SK-N-SH (cell line): ENCODE results near the gene WFIKKN1. TPM values are rescaled to one million over a fixed set of nuclear protein-coding genes. Genes with fewer than 3 reads are reported as not detected.

Source experiments
- CTCF ChIA-PET: fragments of 300-600, 350-600 bp; formaldehyde crosslinking; extraction: SDS; loops from one replicate; lab custom pipeline; 2021; lab: Yijun Ruan, JAX
- POLR2A ChIA-PET: fragments of 350-600 bp; sonication (Branson Sonifier 250); formaldehyde crosslinking; extraction: SDS; loops from one replicate; lab custom pipeline; 2020; ENCODE audit warnings: antibody characterized with exemption, inconsistent platforms; lab: Yijun Ruan, JAX
- DNase-seq: peaks from one replicate; pipeline ENCODE4 v3.0.0; 2012
- H2AFZ ChIP-seq: fragments of 200-600 bp; sonication (generic); 2 replicates; pipeline ENCODE4 v1.8.1; 2016; ENCODE audit warnings: antibody characterized with exemption, mild to moderate bottlenecking, low read depth
- H3F3A ChIP-seq: fragments of 200-600 bp; sonication (generic); replicated peaks from 2 replicates; pipeline ENCODE3; 2016; ENCODE audit warnings: antibody characterized with exemption, mild to moderate bottlenecking; ENCODE audit not compliant: insufficient read depth
- H3K27ac ChIP-seq, 2 experiments: fragments of 200-500 bp in 1 of 2; fragments of 200-600 bp in 1 of 2; sonication (Bioruptor generic) in 1 of 2; sonication (generic), shearing (Covaris generic) in 1 of 2; 2 replicates each; pipeline versions ENCODE4 v1.5.1 to v1.6.1; 2014 to 2016; ENCODE audit warnings: low read depth in 2 of 2, inconsistent platforms in 1 of 2, low read length in 1 of 2, mild to moderate bottlenecking in 1 of 2, mixed read lengths in 1 of 2
- H3K27me3 ChIP-seq: fragments of 200-600 bp; sonication (generic), shearing (Covaris generic); 2 replicates; pipeline ENCODE4 v1.6.1; 2016; ENCODE audit warnings: mixed run types; ENCODE audit not compliant: insufficient read depth
- H3K36me3 ChIP-seq, 2 experiments: fragments of 200-500 bp in 1 of 2; fragments of 200-600 bp in 1 of 2; sonication (Bioruptor generic) in 1 of 2; sonication (generic) in 1 of 2; replicated peaks in 1 of 2; 2 replicates each; pipeline versions ENCODE3 to v1.5.1; 2014 to 2016; ENCODE audit warnings: low read length in 1 of 2, mild to moderate bottlenecking in 1 of 2; ENCODE audit not compliant: insufficient read depth in 2 of 2, control insufficient read depth in 1 of 2
- H3K4me1 ChIP-seq, 2 experiments: fragments of 200-500 bp in 1 of 2; fragments of 200-600 bp in 1 of 2; sonication (Bioruptor generic) in 1 of 2; sonication (generic), shearing (Covaris generic) in 1 of 2; 2 replicates each; pipeline versions ENCODE4 v1.5.1 to v1.6.1; 2014 to 2016; ENCODE audit warnings: low read depth in 1 of 2, low read length in 1 of 2, mixed run types in 1 of 2; ENCODE audit not compliant: insufficient read depth in 2 of 2, control insufficient read depth in 1 of 2
- H3K4me2 ChIP-seq: fragments of 200-600 bp; sonication (generic), shearing (Covaris generic); 2 replicates; pipeline ENCODE4 v1.6.1; 2017; ENCODE audit warnings: mixed run types
- H3K4me3 ChIP-seq, 2 experiments: fragments of 200-500 bp in 1 of 2; fragments of 200-600 bp in 1 of 2; sonication (Bioruptor generic) in 1 of 2; sonication (generic), shearing (Covaris generic) in 1 of 2; 2 replicates each; pipeline versions ENCODE4 v1.5.1 to v1.8.1; 2014 to 2016; ENCODE audit warnings: low read depth in 2 of 2, inconsistent platforms in 1 of 2, low read length in 1 of 2, mild to moderate bottlenecking in 1 of 2, mixed read lengths in 1 of 2, moderate library complexity in 1 of 2
- H3K79me2 ChIP-seq: fragments of 200-600 bp; sonication (generic); 2 replicates; pipeline ENCODE4 v1.8.1; 2017; ENCODE audit warnings: mild to moderate bottlenecking; ENCODE audit not compliant: insufficient read depth
- H3K9ac ChIP-seq: fragments of 200-600 bp; sonication (generic); 2 replicates; pipeline ENCODE4 v1.6.1; 2017; ENCODE audit warnings: mixed run types
- H3K9me2 ChIP-seq: fragments of 200-600 bp; sonication (generic); 2 replicates; pipeline ENCODE4 v1.6.1; 2017; ENCODE audit warnings: mixed run types
- H3K9me3 ChIP-seq: fragments of 200-600 bp; sonication (generic); 2 replicates; pipeline ENCODE4 v1.6.1; 2017; ENCODE audit warnings: mixed run types, mild to moderate bottlenecking, moderate library complexity
- H4K20me1 ChIP-seq: fragments of 200-600 bp; sonication (generic); 2 replicates; pipeline ENCODE4 v1.6.1; 2017; ENCODE audit warnings: mild to moderate bottlenecking, mixed run types; ENCODE audit not compliant: insufficient read depth
- CHD2 ChIP-seq: fragments of 150-350 bp; IDR thresholded peaks from 2 replicates; pipeline ENCODE4 v1.6.1; 2018; ENCODE audit warnings: low read length; ENCODE audit not compliant: partially characterized antibody
- CTCF ChIP-seq: fragments of 200-600 bp; sonication (generic); IDR thresholded peaks from 2 replicates; pipeline ENCODE4 v1.6.1; 2017; ENCODE audit warnings: antibody characterized with exemption, mild to moderate bottlenecking, moderate library complexity
- ELF1 ChIP-seq: IDR thresholded peaks from 2 replicates; pipeline ENCODE4 v1.4.0; 2012
- EP300 ChIP-seq, 2 experiments: IDR thresholded peaks; 2 replicates each; pipeline versions ENCODE4 v1.4.0 to v1.6.1; 2012; ENCODE audit warnings: borderline replicate concordance in 1 of 2, low read depth in 1 of 2, low read length in 1 of 2
- EZH2phosphoT487 ChIP-seq: fragments of 200-600 bp; sonication (generic); IDR thresholded peaks from 2 replicates; pipeline ENCODE4 v1.6.1; 2017; ENCODE audit warnings: low read depth, mixed run types, mild to moderate bottlenecking, antibody characterized with exemption, moderate library complexity, borderline replicate concordance
- FOSL2 ChIP-seq: IDR thresholded peaks from 2 replicates; pipeline ENCODE4 v1.4.0; 2012; ENCODE audit warnings: low read depth, mild to moderate bottlenecking, moderate library complexity, borderline replicate concordance
- JUND ChIP-seq: IDR thresholded peaks from 2 replicates; pipeline ENCODE4 v1.4.0; 2012
- MEF2A ChIP-seq: IDR thresholded peaks from 2 replicates; pipeline ENCODE4 v1.4.0; 2012; ENCODE audit warnings: low read depth, borderline replicate concordance
- NFIC ChIP-seq: IDR thresholded peaks from 2 replicates; pipeline ENCODE4 v1.4.0; 2012; ENCODE audit warnings: borderline replicate concordance
- PBX3 ChIP-seq: IDR thresholded peaks from 2 replicates; pipeline ENCODE4; 2012
- RCOR1 ChIP-seq: fragments of 150-350 bp; IDR thresholded peaks from 2 replicates; pipeline ENCODE4 v1.6.1; 2017; ENCODE audit warnings: antibody characterized with exemption, low read length
- RFX5 ChIP-seq: IDR thresholded peaks from 2 replicates; pipeline ENCODE4 v1.6.1; 2012; ENCODE audit warnings: mild to moderate bottlenecking, improper control_type of control experiment, low read length
- SIN3A ChIP-seq: IDR thresholded peaks from 2 replicates; pipeline ENCODE4 v1.6.1; 2012; ENCODE audit warnings: low read depth, mild to moderate bottlenecking, low read length, moderate library complexity, borderline replicate concordance
- TAF1 ChIP-seq: IDR thresholded peaks from 2 replicates; pipeline ENCODE4 v1.6.1; 2012; ENCODE audit warnings: low read depth, mild to moderate bottlenecking, low read length, moderate library complexity, borderline replicate concordance
- USF2 ChIP-seq: fragments of 150-350 bp; IDR thresholded peaks from 2 replicates; pipeline ENCODE4 v1.6.1; 2017; ENCODE audit warnings: antibody characterized with exemption, low read length, low read depth, borderline replicate concordance
- YY1 ChIP-seq: IDR thresholded peaks from 2 replicates; pipeline ENCODE4 v1.4.0; 2012; ENCODE audit warnings: low read depth, mild to moderate bottlenecking
- WGBS: methylation state at CpG from one replicate; pipeline ENCODE4 v1.1.6; 2017; ENCODE audit warnings: low lambda C conversion rate; 5-methylcytosine and 5-hydroxymethylcytosine counted together
- polyA plus RNA-seq, 3 experiments: library from polyadenylated mRNA; depleted of rRNA; stranded (reverse); fragments of >200 nt; gene quantifications; 2 replicates each; pipeline ENCODE4 v1.2.3, GENCODE V29; 2012
- TF ChIP-seq, protein P1 (sequence below): IDR thresholded peaks from 2 replicates; pipeline ENCODE4 v1.4.0; 2012; ENCODE audit warnings: low read depth, borderline replicate concordance
- TF ChIP-seq, protein P2 (sequence below): IDR thresholded peaks from 2 replicates; pipeline ENCODE4 v1.6.1; 2012; ENCODE audit warnings: mild to moderate bottlenecking, low read depth, low read length, moderate library complexity

The WFIKKN1 gene
- polyA plus RNA-seq, 1 of the 3 experiments (the other 2 are of a cell fraction) = 0.16 TPM

- 62% methylated on average over 7 of the region's 25 CpGs for WGBS
- Histone ChIP-seq H4K20me1 (peaks cover 4% of the 10 kb centered on the region), H3K9me3 (no peaks in the 10 kb centered on the region), H3K9ac (no peak overlapping the region), H3K4me1 (peaks cover 4 to 18% of the 10 kb centered on the region in 2 experiments; a peak in 2 of 4 replicates), H3K9me2 (no peaks in the 10 kb centered on the region), H3K27ac (no peak overlapping the region), H2AFZ (no peak overlapping the region), H3K4me2 (no peak overlapping the region), H3K4me3 (no peak overlapping the region; a peak in 1 of 4 replicates), H3K27me3 (no peaks in the 10 kb centered on the region), H3K79me2 (peaks cover 7% of the 10 kb centered on the region), H3F3A (peaks cover 10% of the 10 kb centered on the region), H3K36me3 (peaks cover 0 to 32% of the 10 kb centered on the region in 2 experiments)
- POLR2A ChIA-PET = interaction anchor here (0.7 to 1.2 kb wide), 5 partner anchors 9 to 745 kb away, joined by 3 to 5 read pairs (median 3); partner anchors contain the start of genes JMJD8, UQCC4 and WDR90
- no peak for DNase-seq
- TF ChIP-seq EZH2phosphoT487 (no peak), JUND (no peak), CHD2 (no peak), USF2 (no peak), NFIC (no peak), TAF1 (no peak), YY1 (no peak), MEF2A (no peak)
- TF ChIP-seq, protein P1, sequence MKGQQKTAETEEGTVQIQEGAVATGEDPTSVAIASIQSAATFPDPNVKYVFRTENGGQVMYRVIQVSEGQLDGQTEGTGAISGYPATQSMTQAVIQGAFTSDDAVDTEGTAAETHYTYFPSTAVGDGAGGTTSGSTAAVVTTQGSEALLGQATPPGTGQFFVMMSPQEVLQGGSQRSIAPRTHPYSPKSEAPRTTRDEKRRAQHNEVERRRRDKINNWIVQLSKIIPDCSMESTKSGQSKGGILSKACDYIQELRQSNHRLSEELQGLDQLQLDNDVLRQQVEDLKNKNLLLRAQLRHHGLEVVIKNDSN = no peak
- CTCF ChIA-PET = interaction anchor here (0.6 to 4.6 kb wide), 8 partner anchors 8 to 45 kb away, joined by 3 to 20 read pairs (median 4); partner anchors contain the start of genes ANTKMT, RHOT2 and WDR24
Measured at GRCh38 chr16:675884-676564, 45.2 kb downstream of the WFIKKN1 start.

- 91% methylated on average over 5 of the region's 21 CpGs for WGBS
- no peak overlapping the region for H3K27ac ChIP-seq
- ChIA-PET POLR2A (interaction anchor here (1.0 to 1.2 kb wide), 3 partner anchors 8 to 43 kb away, joined by 3 to 5 read pairs (median 4); partner anchors contain the start of genes JMJD8 and WDR90), CTCF (interaction anchor here (1.0 to 4.6 kb wide), 4 partner anchors 9 to 45 kb away, joined by 3 to 20 read pairs (median 7); partner anchors contain the start of genes ANTKMT and RHOT2)
- H3K4me2 ChIP-seq = no peak overlapping the region
- H3K27me3 ChIP-seq = no peaks in the 10 kb centered on the region
- H3K4me3 ChIP-seq = no peak overlapping the region
- no peaks in the 10 kb centered on the region for H3K9me3 ChIP-seq
- H3K36me3 ChIP-seq = peaks cover under 1 to 31% of the 10 kb centered on the region in 2 experiments
- peaks cover 9% of the 10 kb centered on the region for H4K20me1 ChIP-seq
- H3K9me2 ChIP-seq = no peaks in the 10 kb centered on the region
- peaks cover 14% of the 10 kb centered on the region for H3F3A ChIP-seq
- H2AFZ ChIP-seq = no peak overlapping the region
- peaks cover 4 to 23% of the 10 kb centered on the region in 2 experiments; a peak in 2 of 4 replicates for H3K4me1 ChIP-seq
- DNase-seq = no peak
- H3K9ac ChIP-seq = no peak overlapping the region
- H3K79me2 ChIP-seq = peaks cover 12% of the 10 kb centered on the region
- TF ChIP-seq RCOR1 (no peak), RFX5 (no peak), SIN3A (no peak), JUND (no peak), CTCF (no peak), ELF1 (no peak), FOSL2 (no peak), PBX3 (no peak), EP300 (IDR thresholded peaks at IDR 0.05; ENCODE audit: borderline replicate concordance in 1 of 2, low read depth in 1 of 2, low read length in 1 of 2) (no peak)
- TF ChIP-seq, protein P1 = no peak
- TF ChIP-seq, protein P2, sequence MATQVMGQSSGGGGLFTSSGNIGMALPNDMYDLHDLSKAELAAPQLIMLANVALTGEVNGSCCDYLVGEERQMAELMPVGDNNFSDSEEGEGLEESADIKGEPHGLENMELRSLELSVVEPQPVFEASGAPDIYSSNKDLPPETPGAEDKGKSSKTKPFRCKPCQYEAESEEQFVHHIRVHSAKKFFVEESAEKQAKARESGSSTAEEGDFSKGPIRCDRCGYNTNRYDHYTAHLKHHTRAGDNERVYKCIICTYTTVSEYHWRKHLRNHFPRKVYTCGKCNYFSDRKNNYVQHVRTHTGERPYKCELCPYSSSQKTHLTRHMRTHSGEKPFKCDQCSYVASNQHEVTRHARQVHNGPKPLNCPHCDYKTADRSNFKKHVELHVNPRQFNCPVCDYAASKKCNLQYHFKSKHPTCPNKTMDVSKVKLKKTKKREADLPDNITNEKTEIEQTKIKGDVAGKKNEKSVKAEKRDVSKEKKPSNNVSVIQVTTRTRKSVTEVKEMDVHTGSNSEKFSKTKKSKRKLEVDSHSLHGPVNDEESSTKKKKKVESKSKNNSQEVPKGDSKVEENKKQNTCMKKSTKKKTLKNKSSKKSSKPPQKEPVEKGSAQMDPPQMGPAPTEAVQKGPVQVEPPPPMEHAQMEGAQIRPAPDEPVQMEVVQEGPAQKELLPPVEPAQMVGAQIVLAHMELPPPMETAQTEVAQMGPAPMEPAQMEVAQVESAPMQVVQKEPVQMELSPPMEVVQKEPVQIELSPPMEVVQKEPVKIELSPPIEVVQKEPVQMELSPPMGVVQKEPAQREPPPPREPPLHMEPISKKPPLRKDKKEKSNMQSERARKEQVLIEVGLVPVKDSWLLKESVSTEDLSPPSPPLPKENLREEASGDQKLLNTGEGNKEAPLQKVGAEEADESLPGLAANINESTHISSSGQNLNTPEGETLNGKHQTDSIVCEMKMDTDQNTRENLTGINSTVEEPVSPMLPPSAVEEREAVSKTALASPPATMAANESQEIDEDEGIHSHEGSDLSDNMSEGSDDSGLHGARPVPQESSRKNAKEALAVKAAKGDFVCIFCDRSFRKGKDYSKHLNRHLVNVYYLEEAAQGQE = no peak
Measured at GRCh38 chr16:676565-676902, 45.7 kb downstream of the WFIKKN1 start.
